HG02981 (cell line): ENCODE data around the gene FAXDC2.
"Not testable (repeated sequence)": the region's sequence is repeated elsewhere in the genome, so short reads cannot be mapped to it uniquely, and the experiment has no call there.

ENCODE experiments used
- ATAC-seq: cut with Tn5 transposase; IDR thresholded peaks from one replicate; pipeline ENCODE4 v1.9.1; 2021; ENCODE audit warnings: mild to moderate bottlenecking, moderate library complexity; ENCODE audit not compliant: unreplicated experiment

Gene FAXDC2

DNA sequence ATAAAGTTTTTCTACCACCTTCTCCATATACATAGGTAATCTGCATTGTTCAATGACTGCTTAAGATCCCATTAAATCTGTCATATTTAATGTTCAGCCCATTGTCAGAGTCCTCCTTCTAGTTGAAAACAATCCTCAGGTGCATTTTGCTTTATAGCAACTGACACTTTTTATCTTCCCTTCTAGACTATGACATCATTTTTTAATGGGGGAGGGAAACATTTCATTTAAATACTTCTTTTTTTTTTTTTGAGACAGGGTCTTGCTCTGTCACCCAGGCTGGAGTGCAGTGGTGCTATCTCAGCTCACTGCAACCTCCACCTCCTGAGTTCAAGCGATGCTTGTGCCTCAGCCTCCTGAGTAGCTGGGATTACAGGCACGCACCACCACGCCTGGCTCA lies 17.6 kb downstream of the FAXDC2 start:
- ATAC-seq: not testable (repeated sequence)

GRCh38 chr5:154831451-154831850 lies 19.0 kb downstream of the FAXDC2 start:
- ATAC-seq: no peak

GRCh38 chr5:154830596-154830995 lies 19.8 kb downstream of the FAXDC2 start:
- ATAC-seq: no peak

DNA sequence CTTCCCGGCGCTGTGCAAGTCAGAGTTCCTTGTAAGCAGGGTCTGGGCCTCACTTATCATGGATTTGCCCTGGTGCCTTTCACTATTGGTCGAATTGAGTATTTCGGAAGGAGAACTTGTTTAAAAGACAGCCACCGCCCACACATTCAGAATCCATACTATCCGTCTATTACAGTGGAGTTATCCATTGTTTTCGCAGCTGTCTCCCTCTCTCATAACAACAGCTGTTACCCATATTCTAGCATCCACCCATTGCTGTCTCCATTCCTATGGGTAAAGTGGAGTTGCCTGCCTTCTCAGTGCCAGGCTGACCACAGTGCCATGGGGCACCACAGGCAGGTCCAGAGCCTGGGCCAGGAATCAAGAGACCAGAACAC lies 20.2 kb downstream of the FAXDC2 start:
- no peak for ATAC-seq

DNA sequence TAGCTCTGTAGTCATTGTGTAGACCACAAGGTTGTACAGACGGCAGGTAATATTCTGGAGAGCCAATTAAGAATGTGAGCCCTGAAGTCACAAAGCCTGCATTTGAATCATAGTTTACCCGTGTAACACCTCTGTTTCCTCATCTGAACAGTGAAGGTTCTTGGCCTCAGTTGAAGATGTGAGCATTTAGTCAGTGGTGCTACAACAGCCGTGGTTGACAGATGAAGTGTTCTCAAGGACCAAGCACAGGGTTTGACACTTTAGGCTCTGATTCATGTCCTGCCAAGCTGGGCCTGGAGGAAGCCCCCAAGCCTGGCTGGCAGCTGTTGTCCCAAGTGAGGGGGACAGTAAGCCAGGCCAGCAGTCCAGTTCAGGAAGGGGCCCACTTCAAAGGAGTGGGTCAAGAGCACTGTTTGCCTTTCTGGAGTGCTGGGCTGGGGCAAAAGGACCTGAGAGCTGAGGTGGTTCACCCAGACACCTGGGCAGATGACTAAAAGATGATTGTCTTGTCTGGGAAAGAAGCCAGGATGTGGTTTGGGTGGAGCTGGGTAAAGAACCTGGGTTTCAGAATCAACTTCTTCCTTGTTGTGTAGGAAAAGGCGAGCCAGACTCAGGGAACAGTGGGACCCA lies 20.7 kb downstream of the FAXDC2 start:
- no peak for ATAC-seq

DNA sequence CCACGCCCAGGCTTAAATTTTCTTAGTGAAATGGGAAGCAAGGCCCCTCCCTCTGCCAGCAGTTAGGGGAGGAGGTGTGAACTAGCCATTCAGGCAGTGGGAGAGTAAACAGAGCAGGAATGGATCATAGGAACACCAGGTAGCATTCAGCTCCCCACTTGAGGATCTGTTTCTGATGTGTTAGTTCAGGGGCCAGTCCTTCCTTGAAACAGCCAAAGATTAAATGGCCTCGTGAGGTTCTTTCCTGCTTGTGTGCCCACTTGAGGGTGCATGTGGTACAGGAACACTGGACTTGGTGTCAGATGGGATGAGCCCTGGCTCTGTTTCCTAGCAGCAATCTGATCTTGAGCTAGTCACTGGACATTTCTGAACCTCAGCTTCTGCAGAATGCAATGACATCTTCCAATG lies 21.2 kb downstream of the FAXDC2 start:
- ATAC-seq: no peak

GRCh38 chr5:154824070-154824469 lies 26.3 kb downstream of the FAXDC2 start:
- ATAC-seq: no peak

GRCh38 chr5:154823605-154824004 lies 26.8 kb downstream of the FAXDC2 start:
- ATAC-seq: no peak

GRCh38 chr5:154822896-154823295 lies 27.5 kb downstream of the FAXDC2 start:
- ATAC-seq: not testable (repeated sequence)

- no peak for ATAC-seq
Measured at GRCh38 chr5:154820383-154820782, 30.0 kb downstream of the FAXDC2 start.

GRCh38 chr5:154819546-154819945 lies 30.9 kb downstream of the FAXDC2 start:
- no peak for ATAC-seq

DNA sequence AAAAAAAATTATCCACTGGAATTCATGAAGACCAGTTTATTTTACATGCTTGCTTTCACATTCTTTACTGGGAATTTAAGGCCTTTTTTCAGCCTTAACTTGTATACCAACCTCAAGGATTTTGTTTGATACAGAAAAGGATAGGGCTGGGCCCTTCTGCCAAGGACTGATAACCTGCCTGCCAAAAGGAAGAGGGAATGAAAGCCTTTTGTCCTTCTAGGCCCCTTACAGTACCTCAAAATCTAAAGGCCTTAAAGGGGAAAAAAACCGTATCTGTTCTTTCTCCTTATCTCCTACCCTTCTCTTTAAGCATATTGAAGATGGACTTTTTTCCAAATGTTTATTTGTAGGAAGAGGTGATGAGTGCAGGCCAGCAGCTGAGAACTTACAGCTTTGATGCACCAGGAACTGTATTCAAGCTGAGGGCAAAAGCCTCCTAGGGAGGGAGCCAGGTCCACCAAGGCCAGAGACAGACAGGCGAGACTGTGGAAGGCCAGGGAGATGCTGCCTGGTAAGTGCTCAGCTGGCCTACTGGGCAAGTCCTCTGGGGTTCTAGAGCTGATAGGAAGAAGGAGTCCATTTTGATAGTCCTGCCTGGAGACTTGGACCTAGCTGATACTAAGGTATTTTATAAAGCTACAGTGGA lies 31.8 kb downstream of the FAXDC2 start:
- no peak for ATAC-seq

- ATAC-seq: no peak
Measured at GRCh38 chr5:154817815-154818214, 32.6 kb downstream of the FAXDC2 start.

GRCh38 chr5:154816891-154817492 lies 33.4 kb downstream of the FAXDC2 start:
- no peak for ATAC-seq

DNA sequence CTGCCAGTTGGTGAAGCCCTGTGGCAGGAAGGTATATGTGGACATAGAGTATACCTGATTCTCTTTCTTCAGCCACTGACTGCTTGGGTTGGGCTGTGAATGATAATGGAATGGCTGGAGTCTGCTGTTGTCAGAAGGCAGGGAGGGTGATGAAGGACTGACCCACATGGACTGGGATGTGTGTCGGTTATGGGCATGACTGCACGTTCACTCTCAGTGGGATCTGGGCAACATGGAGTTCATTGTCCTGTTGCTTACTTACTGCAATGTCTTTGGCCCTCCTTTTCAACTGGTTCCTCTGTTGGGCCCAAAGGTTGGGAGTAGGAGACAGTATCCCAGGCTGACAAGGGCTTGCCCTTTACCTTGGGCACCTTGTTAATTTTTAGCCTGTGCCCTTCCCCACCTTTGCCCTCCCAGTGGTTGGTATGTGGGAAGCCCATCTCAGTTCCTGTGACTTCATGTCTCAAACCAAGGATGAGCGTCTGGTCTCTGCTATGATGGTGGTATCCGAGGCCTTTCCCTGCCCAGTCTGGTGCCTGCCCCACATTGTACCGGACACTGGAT lies 34.6 kb downstream of the FAXDC2 start:
- no peak for ATAC-seq

DNA sequence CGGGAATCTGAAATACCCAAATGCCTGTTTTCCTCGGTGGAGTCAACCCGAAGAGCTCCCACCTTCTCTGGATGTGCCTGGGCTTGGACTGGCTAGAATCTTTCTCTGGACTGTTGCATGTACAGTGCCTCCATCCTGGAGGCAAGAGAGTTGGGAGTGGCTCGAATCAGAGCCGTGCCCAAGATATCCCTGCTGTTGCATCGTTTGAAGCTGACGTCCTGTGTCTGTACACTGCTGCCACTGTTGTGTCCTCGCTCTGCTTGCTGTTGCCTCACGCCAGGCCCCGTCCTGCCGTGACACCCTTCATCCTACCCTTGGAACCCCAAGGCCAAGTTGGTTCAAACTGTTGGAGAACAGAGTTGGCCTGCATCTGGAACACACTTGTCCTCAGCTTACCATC lies 35.4 kb downstream of the FAXDC2 start:
- no peak for ATAC-seq

DNA sequence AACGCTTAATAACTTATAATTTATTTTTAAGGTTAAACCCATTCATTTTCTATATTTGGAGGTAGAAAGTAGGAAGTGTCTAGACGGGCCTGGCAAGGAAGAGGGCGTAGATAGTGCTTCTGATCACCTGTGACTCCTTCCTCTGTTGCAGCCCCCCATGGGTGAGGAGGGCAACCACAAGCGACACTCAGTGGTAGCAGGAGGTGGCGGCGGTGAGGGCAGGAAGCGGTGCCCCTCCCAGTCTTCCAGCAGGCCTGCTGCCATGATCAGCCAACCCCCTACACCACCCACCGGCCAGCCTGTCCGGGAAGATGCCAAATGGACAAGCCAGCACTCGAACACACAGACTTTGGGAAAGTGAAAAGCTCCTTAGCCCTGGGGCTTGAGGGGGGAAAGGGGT lies 36.7 kb downstream of the FAXDC2 start:
- ATAC-seq: no peak

GRCh38 chr5:154813158-154813557 lies 37.2 kb downstream of the FAXDC2 start:
- ATAC-seq: no peak

GRCh38 chr5:154811653-154812465 lies 38.5 kb downstream of the FAXDC2 start:
- peak; percentile 69 for ATAC-seq

- no peak for ATAC-seq
Measured at GRCh38 chr5:154811239-154811638, 39.2 kb downstream of the FAXDC2 start.

GRCh38 chr5:154806176-154806575 lies 44.2 kb downstream of the FAXDC2 start:
- ATAC-seq: no peak
